ENCODE results near the gene GIMAP8. TPM values are rescaled to one million over a fixed set of nuclear protein-coding genes. Genes with fewer than 3 reads are reported as not detected.

The GIMAP8 gene
- total and polyA plus RNA-seq, 4 experiments from 2014 or later, result 9.8 to 62.5 (median 49.5) TPM

- Mint-ChIP-seq H3K4me1 (peaks cover 70 to 94% (median 84%) of the 10 kb centered on the region in 4 donors), H3K27me3 (no peaks in the 10 kb centered on the region), H3K4me3 (peak overlapping the region; percentile 3 to 61 (median 44)), H3K27ac (peak overlapping the region; percentile 32 to 85 (median 71)), H3K36me3 (peaks cover 92 to 93% of the 10 kb centered on the region in 2 donors), H3K9me3 (peaks cover 0 to 9% (median 4%) of the 10 kb centered on the region in 8 donors)
- DNase-seq, result no peak
- CTCF ChIA-PET (ENCODE audit: partially characterized antibody), result interaction anchor here (0.5 to 1.9 kb wide), 3 partner anchors 25 to 306 kb away, joined by 3 to 5 read pairs (median 3); no protein-coding TSS in a partner anchor
- H3K4me3 ChIP-seq (ENCODE audit: low read length in 2 of 2), result no peak overlapping the region
- peaks cover 84% of the 10 kb centered on the region for H3K4me1 ChIP-seq (ENCODE audit: insufficient read depth, low read length)
- H3K27me3 ChIP-seq (ENCODE audit: insufficient read depth, low read length), result no peaks in the 10 kb centered on the region
- intact Hi-C loops (cut with micrococcal nuclease), result no loop called here
- peaks cover 45% of the 10 kb centered on the region for H3K36me3 ChIP-seq (ENCODE audit: insufficient read depth, low read length)
- H3K9me3 ChIP-seq (ENCODE audit: control insufficient read depth in 1 of 2, low read length in 2 of 2), result no peaks in the 10 kb centered on the region
- no peak overlapping the region for H3K27ac ChIP-seq (ENCODE audit: low read depth, low read length)
- POLR2A ChIA-PET (ENCODE audit: partially characterized antibody), result interaction anchor here (0.9 to 31.1 kb wide), 7 partner anchors 0 to 89 kb away, joined by 3 to 1079 read pairs (median 6); partner anchors contain the start of genes GIMAP7 and GIMAP8
These were observed 23.5 kb downstream of the GIMAP8 start for GRCh38 chr7:150473902-150474301.

GRCh38 chr7:150476285-150476684, 25.9 kb downstream of the GIMAP8 start:
- POLR2A ChIA-PET (ENCODE audit: partially characterized antibody), result interaction anchor here (0.9 to 30.4 kb wide), 11 partner anchors 12 to 280 kb away, joined by 3 to 1079 read pairs (median 4); partner anchors contain the start of genes GIMAP4, GIMAP7 and GIMAP8
- CTCF ChIA-PET (ENCODE audit: partially characterized antibody), result interaction anchor here (0.6 to 1.6 kb wide), 9 partner anchors 8 to 279 kb away, joined by 3 to 5 read pairs (median 4); partner anchors contain the start of genes GIMAP6 and GIMAP7
- Histone ChIP-seq H3K9me3 (ENCODE audit: control insufficient read depth in 1 of 2, low read length in 2 of 2) (no peaks in the 10 kb centered on the region), H3K4me1 (ENCODE audit: insufficient read depth, low read length) (peaks cover 86% of the 10 kb centered on the region), H3K27ac (ENCODE audit: low read depth, low read length) (peak overlapping the region; percentile 71), H3K27me3 (ENCODE audit: insufficient read depth, low read length) (no peaks in the 10 kb centered on the region), H3K4me3 (ENCODE audit: low read length in 2 of 2) (no peak overlapping the region), H3K36me3 (ENCODE audit: insufficient read depth, low read length) (peaks cover 34% of the 10 kb centered on the region)
- DNase-seq, result no peak
- Mint-ChIP-seq H3K27ac (peak overlapping the region; percentile 96 to 100 (median 99)), H3K4me3 (peak overlapping the region; percentile 17 to 83 (median 71)), H3K27me3 (no peaks in the 10 kb centered on the region), H3K9me3 (peaks cover 0 to 8% (median 4%) of the 10 kb centered on the region in 8 donors), H3K36me3 (peaks cover 74 to 81% of the 10 kb centered on the region in 2 donors), H3K4me1 (peaks cover 70 to 94% (median 85%) of the 10 kb centered on the region in 4 donors)
- intact Hi-C loops (cut with micrococcal nuclease), result no loop called here

GRCh38 chr7:150476819-150477631, 26.6 kb downstream of the GIMAP8 start:
- no peaks in the 10 kb centered on the region for H3K27me3 Mint-ChIP-seq
- H3K4me3 ChIP-seq (ENCODE audit: low read length in 2 of 2), result no peak overlapping the region
- H3K27ac ChIP-seq (ENCODE audit: low read depth, low read length), result peak overlapping the region; percentile 71
- H3K36me3 ChIP-seq (ENCODE audit: insufficient read depth, low read length), result peaks cover 28% of the 10 kb centered on the region
- H3K27ac Mint-ChIP-seq, result peak overlapping the region; percentile 96 to 100 (median 99)
- CTCF ChIA-PET (ENCODE audit: partially characterized antibody), result interaction anchor here (0.9 to 1.6 kb wide), 3 partner anchors 25 to 155 kb away, joined by 3 to 5 read pairs (median 3); partner anchors contain the start of gene GIMAP6
- intact Hi-C loops (cut with micrococcal nuclease), result no loop called here
- peak in 3 of 5 donors; percentile 34 to 50 (median 47) for DNase-seq
- peaks cover 0 to 8% (median 4%) of the 10 kb centered on the region in 8 donors for H3K9me3 Mint-ChIP-seq
- H3K4me1 ChIP-seq (ENCODE audit: insufficient read depth, low read length), result peaks cover 90% of the 10 kb centered on the region
- H3K27me3 ChIP-seq (ENCODE audit: insufficient read depth, low read length), result no peaks in the 10 kb centered on the region
- H3K9me3 ChIP-seq (ENCODE audit: control insufficient read depth in 1 of 2, low read length in 2 of 2), result no peaks in the 10 kb centered on the region
- POLR2A ChIA-PET (ENCODE audit: partially characterized antibody), result interaction anchor here (10.6 to 30.4 kb wide), 3 partner anchors 18 to 39 kb away, joined by 235 to 1079 read pairs (median 673); partner anchors contain the start of genes GIMAP7 and GIMAP8
- H3K36me3 Mint-ChIP-seq, result peaks cover 72 to 75% of the 10 kb centered on the region in 2 donors
- H3K4me1 Mint-ChIP-seq, result peaks cover 75 to 97% (median 88%) of the 10 kb centered on the region in 4 donors
- H3K4me3 Mint-ChIP-seq, result peak overlapping the region; percentile 17 to 89 (median 71)

GRCh38 chr7:150479023-150479716, 28.7 kb downstream of the GIMAP8 start:
- H3K9me3 ChIP-seq (ENCODE audit: control insufficient read depth in 1 of 2, low read length in 2 of 2), result no peaks in the 10 kb centered on the region
- intact Hi-C loops (cut with micrococcal nuclease), result no loop called here
- H3K4me3 Mint-ChIP-seq, result peak overlapping the region; percentile 60 to 89 (median 76)
- ChIA-PET CTCF (ENCODE audit: partially characterized antibody) (interaction anchor here (0.9 to 3.6 kb wide), 8 partner anchors 14 to 263 kb away, joined by 3 to 47 read pairs (median 4); partner anchors contain the start of genes GIMAP7 and GIMAP8), POLR2A (ENCODE audit: partially characterized antibody) (interaction anchor here (1.0 to 30.4 kb wide), 18 partner anchors 9 to 280 kb away, joined by 3 to 1079 read pairs (median 11); partner anchors contain the start of genes GIMAP1, GIMAP2, GIMAP4 and GIMAP5)
- H3K9me3 Mint-ChIP-seq, result peaks cover 0 to 6% (median 4%) of the 10 kb centered on the region in 8 donors
- H3K27me3 ChIP-seq (ENCODE audit: insufficient read depth, low read length), result no peaks in the 10 kb centered on the region
- DNase-seq, result peak; percentile 65 to 84 (median 80)
- peaks cover 54% of the 10 kb centered on the region in 2 donors for H3K36me3 Mint-ChIP-seq
- peak overlapping the region; percentile 71 for H3K27ac ChIP-seq (ENCODE audit: low read depth, low read length)
- H3K4me1 Mint-ChIP-seq, result peaks cover 74 to 97% (median 90%) of the 10 kb centered on the region in 4 donors
- H3K4me3 ChIP-seq (ENCODE audit: low read length in 2 of 2), result no peak overlapping the region
- no peaks in the 10 kb centered on the region for H3K27me3 Mint-ChIP-seq
- H3K4me1 ChIP-seq (ENCODE audit: insufficient read depth, low read length), result peaks cover 92% of the 10 kb centered on the region
- H3K36me3 ChIP-seq (ENCODE audit: insufficient read depth, low read length), result peaks cover 14% of the 10 kb centered on the region
- H3K27ac Mint-ChIP-seq, result peak overlapping the region; percentile 96 to 100 (median 99)

- H3K36me3 ChIP-seq (ENCODE audit: insufficient read depth, low read length), result peaks cover 10% of the 10 kb centered on the region
- Mint-ChIP-seq H3K4me1 (peaks cover 75 to 98% (median 91%) of the 10 kb centered on the region in 4 donors), H3K27me3 (no peaks in the 10 kb centered on the region), H3K9me3 (peaks cover 0 to 4% (median 3%) of the 10 kb centered on the region in 8 donors), H3K27ac (peak overlapping the region; percentile 96 to 100 (median 99)), H3K4me3 (peak overlapping the region; percentile 80 to 90 (median 88)), H3K36me3 (peaks cover 34 to 39% of the 10 kb centered on the region in 2 donors)
- H3K9me3 ChIP-seq (ENCODE audit: control insufficient read depth in 1 of 2, low read length in 2 of 2), result no peaks in the 10 kb centered on the region
- DNase-seq, result peak; percentile 63 to 87 (median 69)
- POLR2A ChIA-PET (ENCODE audit: partially characterized antibody), result interaction anchor here (0.6 to 30.4 kb wide), 31 partner anchors 9 to 283 kb away, joined by 3 to 1079 read pairs (median 7); partner anchors contain the start of genes GIMAP1, GIMAP2, GIMAP4 and GIMAP5
- intact Hi-C loops (cut with micrococcal nuclease), result loop anchor here (1.0 to 2.0 kb wide), 4 partner anchors 17 to 34 kb away; partner anchors contain the start of gene GIMAP8
- no peaks in the 10 kb centered on the region for H3K27me3 ChIP-seq (ENCODE audit: insufficient read depth, low read length)
- H3K4me1 ChIP-seq (ENCODE audit: insufficient read depth, low read length), result peaks cover 99% of the 10 kb centered on the region
- H3K27ac ChIP-seq (ENCODE audit: low read depth, low read length), result peak overlapping the region; percentile 71
- CTCF ChIA-PET (ENCODE audit: partially characterized antibody), result interaction anchor here (0.5 to 3.6 kb wide), 19 partner anchors 10 to 1024 kb away, joined by 3 to 47 read pairs (median 3); partner anchors contain the start of genes GIMAP7 and GIMAP8
- peak overlapping the region in 1 of 2 donors; percentile 37 for H3K4me3 ChIP-seq (ENCODE audit: low read length in 2 of 2)
These were observed 30.9 kb downstream of the GIMAP8 start for GRCh38 chr7:150481186-150481920.

- Mint-ChIP-seq H3K27me3 (no peaks in the 10 kb centered on the region), H3K36me3 (peaks cover 31 to 33% of the 10 kb centered on the region in 2 donors), H3K9me3 (peaks cover 0 to 2% (median 0%) of the 10 kb centered on the region in 8 donors), H3K27ac (peak overlapping the region; percentile 96 to 100 (median 99)), H3K4me3 (peak overlapping the region; percentile 80 to 90 (median 88)), H3K4me1 (peaks cover 73 to 97% (median 90%) of the 10 kb centered on the region in 4 donors)
- Histone ChIP-seq H3K4me3 (ENCODE audit: low read length in 2 of 2) (no peak overlapping the region), H3K36me3 (ENCODE audit: insufficient read depth, low read length) (peaks cover 6% of the 10 kb centered on the region), H3K4me1 (ENCODE audit: insufficient read depth, low read length) (peaks cover 99% of the 10 kb centered on the region), H3K27me3 (ENCODE audit: insufficient read depth, low read length) (no peaks in the 10 kb centered on the region), H3K27ac (ENCODE audit: low read depth, low read length) (peak overlapping the region; percentile 71), H3K9me3 (ENCODE audit: control insufficient read depth in 1 of 2, low read length in 2 of 2) (no peaks in the 10 kb centered on the region)
- CTCF ChIA-PET (ENCODE audit: partially characterized antibody), result interaction anchor here (0.5 to 3.6 kb wide), 15 partner anchors 11 to 272 kb away, joined by 3 to 47 read pairs (median 3); partner anchors contain the start of genes GIMAP7 and GIMAP8
- POLR2A ChIA-PET (ENCODE audit: partially characterized antibody), result interaction anchor here (0.9 to 30.4 kb wide), 27 partner anchors 8 to 274 kb away, joined by 3 to 1079 read pairs (median 10); partner anchors contain the start of genes GIMAP1, GIMAP2, GIMAP4 and GIMAP5
- intact Hi-C loops (cut with micrococcal nuclease), result loop anchor here (1.0 to 2.0 kb wide), 4 partner anchors 17 to 33 kb away; partner anchors contain the start of gene GIMAP8
- DNase-seq, result no peak
These were observed 31.5 kb downstream of the GIMAP8 start for GRCh38 chr7:150481922-150482321.

Data from CD4-positive, alpha-beta memory T cell (primary cell).